GM18517 (cell line): Measurements from ENCODE around the gene HAUS6.
"Not testable (repeated sequence)": the region's sequence is repeated elsewhere in the genome, so short reads cannot be mapped to it uniquely, and the experiment has no call there.

Experiments
- ATAC-seq: cut with Tn5 transposase; IDR thresholded peaks from one replicate; pipeline ENCODE4 v1.9.1; 2021; ENCODE audit warnings: mild to moderate bottlenecking, moderate library complexity; ENCODE audit not compliant: unreplicated experiment

HAUS6 gene

GRCh38 chr9:19119246-19119645 is 16.5 kb upstream of the HAUS6 start:
- ATAC-seq: no peak

GRCh38 chr9:19117039-19117716 is 14.5 kb upstream of the HAUS6 start:
- no peak for ATAC-seq

- no peak for ATAC-seq
Observed at GRCh38 chr9:19116107-19116790, 13.5 kb upstream of the HAUS6 start.

GRCh38 chr9:19114680-19115270 is 12.1 kb upstream of the HAUS6 start:
- no peak for ATAC-seq

GRCh38 chr9:19113964-19114679 is 11.4 kb upstream of the HAUS6 start:
- no peak for ATAC-seq

- not testable (repeated sequence) for ATAC-seq
Observed at GRCh38 chr9:19113064-19113611, 10.4 kb upstream of the HAUS6 start.

- no peak for ATAC-seq
Observed at GRCh38 chr9:19108038-19108437, 5.3 kb upstream of the HAUS6 start.

- ATAC-seq: no peak
Observed at GRCh38 chr9:19104515-19105282, 2.0 kb upstream of the HAUS6 start.

GRCh38 chr9:19102181-19102630 is 498 bp downstream of the HAUS6 start:
- peak; percentile 28 for ATAC-seq

GRCh38 chr9:19101203-19101602 is 1.5 kb downstream of the HAUS6 start:
- ATAC-seq: no peak

- ATAC-seq: not testable (repeated sequence)
Observed at GRCh38 chr9:19097431-19097830, 5.3 kb downstream of the HAUS6 start.

- ATAC-seq: no peak
Observed at GRCh38 chr9:19087106-19088000, 15.4 kb downstream of the HAUS6 start.

- ATAC-seq: peak; percentile 72
Observed at GRCh38 chr9:19085295-19085694, 17.4 kb downstream of the HAUS6 start.

- no peak for ATAC-seq
Observed at GRCh38 chr9:19074836-19075235, 27.9 kb downstream of the HAUS6 start.

GRCh38 chr9:19074229-19074628 is 28.5 kb downstream of the HAUS6 start:
- ATAC-seq: no peak

GRCh38 chr9:19057033-19057432 is 45.7 kb downstream of the HAUS6 start:
- no peak for ATAC-seq

- ATAC-seq: no peak
Observed at GRCh38 chr9:19050637-19051591, 51.8 kb downstream of the HAUS6 start.

GRCh38 chr9:19049917-19050636 is 52.6 kb downstream of the HAUS6 start:
- ATAC-seq: no peak
